GM18511 (cell line): ENCODE results near the gene TARM1.

Experiments used
- ATAC-seq: cut with Tn5 transposase; IDR thresholded peaks from one replicate; pipeline ENCODE4 v1.9.1; 2021; ENCODE audit warnings: mild to moderate bottlenecking, moderate library complexity; ENCODE audit not compliant: unreplicated experiment

TARM1 gene

GRCh38 chr19:54081032-54081431 is at the start of gene TARM1:
Gene TARM1 (minus strand): TSS chr19:54081365. CDS start chr19:54081340, 25 bp downstream.
- ATAC-seq: no peak

GRCh38 chr19:54129617-54129996 is 48.4 kb upstream of the TARM1 start:
- ATAC-seq: no peak

- no peak for ATAC-seq
These were observed 47.8 kb upstream of the TARM1 start for GRCh38 chr19:54128796-54129616.

DNA sequence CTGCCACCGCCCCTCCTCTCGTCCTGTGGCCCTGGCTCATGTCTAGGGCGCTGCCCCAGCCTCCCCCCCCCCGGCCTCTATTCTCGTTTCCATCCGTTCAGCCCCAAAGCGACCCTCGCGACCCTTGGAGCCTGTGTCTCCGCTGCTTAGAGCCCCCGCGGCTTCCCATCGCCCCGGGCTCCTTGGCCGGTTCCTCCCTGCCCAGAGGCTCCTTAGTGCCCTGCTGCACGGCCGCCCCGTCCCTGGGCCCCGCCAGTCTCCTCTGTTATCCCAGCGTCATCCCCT is 47.2 kb upstream of the TARM1 start:
- ATAC-seq: no peak

GRCh38 chr19:54127688-54128440 is 46.7 kb upstream of the TARM1 start:
- ATAC-seq: no peak

DNA sequence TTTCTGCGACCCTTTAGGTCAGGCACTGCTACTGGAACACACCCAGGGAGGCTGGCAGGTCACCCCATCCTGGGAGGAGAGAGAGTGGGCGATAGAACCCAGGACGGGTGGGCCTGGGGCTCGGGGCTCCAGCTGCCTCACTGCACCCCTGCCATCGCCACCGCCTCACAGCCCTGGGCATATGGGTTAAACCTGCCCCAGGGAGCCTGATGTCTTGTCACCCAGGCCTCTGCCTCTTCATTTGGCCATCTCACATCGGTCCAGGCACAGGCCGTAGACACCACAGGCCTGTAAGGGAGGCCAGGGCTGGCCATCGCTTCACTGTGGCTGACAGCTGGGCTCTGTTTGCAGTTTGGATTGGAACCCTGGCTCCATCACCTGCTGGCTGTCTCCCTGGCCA is 44.5 kb upstream of the TARM1 start:
- ATAC-seq: no peak

DNA sequence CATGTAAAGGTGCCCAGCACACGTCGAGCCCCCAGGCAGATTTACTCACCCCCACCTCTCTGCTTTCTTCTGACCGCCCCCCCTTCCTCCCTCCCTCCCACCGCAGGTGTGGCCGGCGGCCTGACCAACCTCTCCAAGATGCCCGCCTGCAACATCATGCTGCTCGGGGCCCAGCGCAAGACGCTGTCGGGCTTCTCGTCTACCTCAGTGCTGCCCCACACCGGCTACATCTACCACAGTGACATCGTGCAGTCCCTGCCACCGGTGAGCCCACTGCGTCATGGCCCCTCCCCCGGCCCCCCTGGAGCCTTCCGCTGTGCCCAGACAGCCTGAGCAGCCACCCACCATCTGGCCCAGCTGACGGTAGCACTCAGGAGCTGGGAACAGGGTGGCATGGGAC is 43.2 kb upstream of the TARM1 start:
- no peak for ATAC-seq

DNA sequence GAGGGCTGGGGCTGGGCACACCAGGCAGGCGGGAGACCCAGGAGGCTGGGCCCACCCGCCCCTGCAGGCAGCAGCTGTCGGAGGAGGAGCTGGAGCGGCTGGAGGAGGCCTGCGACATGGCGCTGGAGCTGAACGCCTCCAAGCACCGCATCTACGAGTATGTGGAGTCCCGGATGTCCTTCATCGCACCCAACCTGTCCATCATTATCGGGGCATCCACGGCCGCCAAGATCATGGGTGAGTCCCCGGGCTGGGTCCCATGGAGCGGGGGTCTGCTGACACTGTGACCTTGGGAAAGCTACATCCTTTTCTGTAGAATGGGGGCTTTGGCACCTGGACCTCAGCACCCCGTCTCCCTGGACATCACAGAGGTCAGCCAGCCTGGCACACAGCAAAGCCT is 42.5 kb upstream of the TARM1 start:
- no peak for ATAC-seq

- ATAC-seq: no peak
These were observed 40.1 kb upstream of the TARM1 start for GRCh38 chr19:54121259-54121658.

DNA sequence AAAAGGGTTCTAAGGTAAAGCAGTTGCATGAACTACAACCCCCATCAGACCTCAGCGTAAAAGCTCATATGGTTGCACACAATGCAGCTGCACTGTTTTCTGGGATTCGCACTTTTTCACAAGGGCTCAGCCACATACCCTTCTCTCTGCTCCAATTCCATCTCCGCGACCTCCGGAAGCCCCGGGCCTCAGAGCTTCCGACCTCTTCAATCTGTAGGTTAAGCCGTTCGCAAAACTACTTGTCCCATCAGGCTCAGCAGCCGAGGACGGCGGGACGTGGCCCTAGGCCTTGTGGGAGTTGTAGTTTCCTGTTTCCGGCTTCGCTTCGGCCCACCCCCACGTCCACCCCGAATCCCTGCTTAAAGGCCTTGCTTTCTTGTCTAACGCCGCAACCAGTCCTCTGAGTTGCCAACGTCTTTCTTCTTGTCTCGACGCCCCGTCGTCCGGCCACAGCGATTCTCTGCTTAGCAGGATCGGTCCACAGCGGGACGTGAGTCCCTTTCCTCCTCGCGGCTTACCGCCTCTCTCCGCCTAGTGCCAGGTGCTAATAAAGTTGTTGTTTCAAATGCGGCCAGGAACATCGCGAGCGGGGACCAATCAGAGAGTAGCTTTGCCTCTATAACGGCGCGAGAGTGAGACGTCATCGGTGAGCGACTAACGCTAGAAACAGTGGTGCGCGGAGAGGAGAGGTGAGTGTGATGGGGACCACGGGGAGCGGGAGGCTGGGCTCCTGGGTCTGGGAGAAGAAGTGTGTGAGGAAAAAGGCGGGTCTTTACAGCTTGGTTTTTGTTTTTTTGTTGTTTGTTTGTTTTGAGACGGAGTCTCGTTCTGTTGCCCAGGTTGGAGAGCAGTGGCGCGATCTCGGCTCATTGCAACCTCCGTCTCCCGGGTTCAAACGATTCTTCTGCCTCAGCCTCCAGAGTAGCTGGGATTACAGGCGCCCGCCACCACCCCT is 34.2 kb upstream of the TARM1 start, which contains the start of the genes PRPF31 and TFPT:
TSS of gene PRPF31 (plus strand) at position 646 of the 955 bp plus-strand sequence. CDS start 2,525 bp downstream, outside the sequence.
TSS of gene TFPT (minus strand) at position 549 of the 955 bp plus-strand sequence. CDS start at position 161, 388 bp downstream.
- ATAC-seq: peak; percentile 92

DNA sequence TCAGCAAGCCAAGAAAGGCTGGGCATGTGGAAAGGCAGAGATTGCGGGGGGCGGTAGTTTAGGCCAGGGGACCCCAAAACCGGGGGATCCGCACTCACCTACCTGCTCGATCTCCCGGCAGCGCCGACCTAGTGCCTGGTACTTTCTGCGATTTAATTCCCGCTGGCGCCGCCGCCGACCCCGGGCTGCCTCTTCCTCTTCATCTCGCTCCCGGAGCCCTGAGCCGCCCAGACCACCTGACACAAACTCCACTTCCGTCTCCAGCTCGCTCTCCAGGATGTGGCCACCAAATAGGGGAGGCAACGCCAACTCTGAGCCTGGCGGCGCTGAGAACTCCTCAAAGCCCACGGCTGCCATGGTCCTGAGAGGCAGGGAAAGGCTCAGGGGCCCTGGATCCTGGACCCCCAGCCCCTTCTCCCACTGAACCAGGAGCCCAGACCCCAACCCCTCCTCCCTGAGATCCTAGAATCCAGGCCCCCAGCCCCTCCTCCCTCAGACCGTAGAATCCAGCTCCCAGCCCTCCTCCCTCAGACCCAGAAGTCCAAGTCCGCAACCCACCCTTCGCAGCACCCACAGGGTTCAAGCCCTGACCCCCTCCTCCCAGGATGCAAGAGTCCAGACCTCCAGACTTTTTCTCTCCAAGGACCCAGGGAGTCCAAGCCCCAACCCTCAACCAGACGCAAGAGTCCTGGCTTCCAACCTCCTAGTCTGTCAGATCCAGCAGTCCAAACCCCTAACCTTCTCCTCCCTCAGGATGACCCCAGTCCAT is 33.4 kb upstream of the TARM1 start:
- ATAC-seq: no peak

DNA sequence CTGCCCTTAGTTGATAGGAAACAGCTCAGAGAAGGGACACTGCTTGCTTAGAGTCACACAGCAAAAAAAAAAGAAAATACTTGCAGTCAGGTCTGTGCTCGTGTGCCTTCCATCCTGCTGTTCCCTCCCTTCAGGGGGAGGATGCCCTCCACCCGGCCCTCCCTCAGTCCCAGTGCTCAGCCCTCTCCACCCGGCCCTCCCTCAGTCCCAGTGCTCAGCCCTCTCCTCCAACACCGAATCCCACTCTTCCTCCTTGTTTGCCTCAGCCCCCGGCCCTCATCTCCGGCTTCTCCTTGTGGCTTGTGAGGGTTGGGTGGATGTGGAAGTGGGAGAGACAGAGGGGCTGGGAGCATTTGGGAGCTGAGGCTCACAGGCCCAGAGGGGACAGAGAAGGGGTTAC is 28.5 kb upstream of the TARM1 start:
- ATAC-seq: no peak

DNA sequence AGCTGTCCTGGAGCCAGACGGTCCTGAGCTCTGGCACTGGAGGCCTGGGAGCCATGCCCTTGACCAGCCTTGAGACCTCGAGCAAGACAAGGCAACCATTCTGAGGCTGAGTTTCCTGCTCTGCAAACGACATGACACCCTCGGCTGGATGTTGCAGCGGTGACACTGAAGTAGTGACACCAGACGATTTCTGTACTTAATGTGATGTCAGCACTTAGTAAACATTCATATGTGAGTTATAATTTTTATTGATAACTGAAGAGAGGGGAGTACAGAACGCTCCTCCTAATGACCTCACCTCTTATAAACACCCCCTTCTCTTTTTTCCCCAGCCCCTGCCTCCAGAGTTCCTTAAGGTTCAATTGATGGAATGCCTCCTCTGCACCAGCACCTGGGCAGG is 27.3 kb upstream of the TARM1 start:
- no peak for ATAC-seq

DNA sequence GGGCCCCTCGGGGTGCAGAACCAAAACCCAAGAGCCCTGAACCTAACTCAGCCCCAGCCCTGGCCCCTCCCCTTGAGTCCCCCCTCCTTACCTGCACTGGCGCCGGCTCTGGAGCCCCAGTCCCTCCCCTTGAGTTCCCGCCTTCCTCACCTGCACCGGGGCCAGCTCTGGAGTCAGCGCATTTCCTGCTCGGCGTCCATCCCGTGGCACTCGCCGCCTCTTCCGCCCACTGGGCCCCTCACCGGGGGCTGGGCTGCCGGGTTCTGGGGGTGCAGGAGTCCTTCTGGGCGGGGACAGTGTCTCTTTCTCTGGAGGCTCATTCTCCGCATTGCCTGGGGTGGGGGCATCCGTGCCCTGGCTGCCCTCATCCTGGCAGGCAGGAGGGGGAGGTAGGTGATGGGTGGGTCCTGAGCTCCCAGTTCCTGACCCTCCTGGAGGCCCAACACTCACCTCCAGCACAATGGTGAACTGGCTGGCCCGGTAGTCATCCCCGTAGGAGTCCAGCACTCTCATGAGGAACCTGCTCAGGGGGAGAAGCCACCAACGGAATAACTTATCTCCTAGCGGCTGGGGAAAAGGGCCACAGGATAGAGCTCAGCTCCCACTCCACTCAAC is 26.8 kb upstream of the TARM1 start:
- ATAC-seq: no peak

- ATAC-seq: no peak
These were observed 25.6 kb upstream of the TARM1 start for GRCh38 chr19:54106716-54107115.

DNA sequence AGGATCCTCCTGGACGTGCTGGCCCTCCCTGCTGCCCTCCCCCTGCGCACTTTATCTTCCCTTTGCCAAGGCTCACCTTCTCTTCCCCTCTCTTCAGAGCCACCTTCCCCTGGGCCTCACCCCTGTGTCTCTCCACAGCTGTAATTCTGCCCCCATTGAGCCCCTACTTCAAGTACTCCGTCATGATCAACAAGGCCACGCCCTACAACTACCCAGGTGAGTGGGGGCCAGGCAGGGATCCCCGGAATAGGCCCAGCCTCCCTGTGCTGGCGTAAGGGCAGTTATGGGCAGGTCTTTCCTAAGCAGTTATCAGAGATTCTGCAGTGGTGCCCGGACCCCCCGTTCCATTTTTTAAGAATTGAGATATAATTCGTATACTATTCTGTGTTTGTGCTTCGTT is 24.6 kb upstream of the TARM1 start:
- ATAC-seq: no peak

DNA sequence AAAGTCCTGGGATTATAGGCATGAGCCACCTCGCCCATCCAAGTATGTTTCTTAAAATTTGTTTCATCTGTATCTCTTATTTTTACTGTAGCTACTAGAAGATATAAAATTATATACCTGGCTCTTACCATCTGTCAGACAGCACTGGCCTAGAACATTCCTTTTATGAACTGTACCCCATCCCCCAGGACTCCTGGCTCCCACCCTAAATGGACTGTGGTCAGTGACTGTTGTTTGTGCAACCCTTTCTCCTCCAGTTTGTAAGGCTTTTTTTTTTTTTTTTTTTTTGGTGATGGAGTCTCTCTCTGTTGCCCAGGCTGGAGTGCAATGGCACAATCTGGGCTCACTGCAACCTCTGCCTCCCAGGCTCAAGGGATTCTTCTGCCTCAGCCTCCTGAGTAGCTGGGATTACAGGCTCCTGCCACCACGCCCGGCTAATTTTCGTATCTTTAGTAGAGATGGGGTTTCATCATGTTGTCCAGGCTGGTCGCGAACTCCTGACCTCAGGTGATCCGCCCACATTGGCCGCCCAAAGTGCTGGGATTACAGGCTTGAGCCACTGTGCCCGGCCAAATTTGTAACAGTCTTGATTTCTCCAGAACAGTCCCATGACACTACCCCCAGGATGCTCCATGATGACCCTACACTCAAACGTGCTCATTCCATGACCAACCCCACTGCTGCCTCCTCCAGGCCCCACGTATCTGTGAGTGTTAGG is 24.0 kb upstream of the TARM1 start:
- no peak for ATAC-seq

DNA sequence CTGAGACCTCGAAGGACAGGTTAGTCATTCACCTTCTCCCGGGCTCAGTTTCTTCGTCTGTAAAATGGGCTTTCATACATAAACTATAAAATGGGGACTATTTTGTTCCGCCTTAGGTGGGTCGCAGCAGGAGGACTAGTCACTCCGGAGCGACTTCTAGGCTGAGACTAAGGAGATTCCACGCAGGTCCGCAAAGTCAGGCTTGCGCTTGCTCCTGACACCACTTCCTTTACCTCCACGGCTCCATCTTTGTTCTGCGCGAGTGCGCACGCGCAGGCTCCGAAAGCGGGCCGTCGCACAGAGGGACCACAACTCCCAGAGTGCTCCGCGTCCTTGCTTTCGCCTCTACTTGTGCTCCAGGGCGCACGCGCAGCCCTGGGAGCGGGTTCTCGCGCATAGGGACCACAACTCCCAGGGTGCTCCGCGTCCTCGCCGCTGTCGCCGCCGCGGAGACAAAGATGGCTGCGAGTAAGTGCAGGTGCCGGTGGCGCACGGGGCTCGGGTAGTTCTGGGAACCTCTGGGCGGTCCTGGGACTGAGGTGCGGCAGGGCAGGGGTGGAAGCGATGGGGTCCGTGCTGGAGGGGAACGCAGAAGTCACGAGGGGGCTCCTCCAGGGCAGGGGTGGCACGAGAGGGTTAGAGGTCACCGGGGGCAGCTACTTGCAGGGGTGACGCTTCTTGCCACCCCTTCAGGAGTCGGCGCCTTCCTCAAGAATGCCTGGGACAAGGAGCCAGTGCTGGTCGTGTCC is 21.4 kb upstream of the TARM1 start, which contains the start of gene NDUFA3:
TSS of gene NDUFA3 (plus strand) at position 435 of the 749 bp plus-strand sequence. CDS start at position 459, 24 bp downstream.
- ATAC-seq: peak; percentile 95
